ENCODE results near the gene PCDHGA9. TPM values are rescaled to one million over a fixed set of nuclear protein-coding genes. Genes with fewer than 3 reads are reported as not detected.
"Not testable (repeated sequence)": the region's sequence is repeated elsewhere in the genome, so short reads cannot be mapped to it uniquely, and the experiment has no call there.

PCDHGA9 gene
- total RNA-seq, 1 experiment from 2014 or later, result 0.89 TPM

- POLR2A ChIA-PET; H3K36me3 Mint-ChIP-seq (ENCODE audit: insufficient read depth, unreplicated experiment); intact Hi-C loops (cut with micrococcal nuclease); H3K4me3 Mint-ChIP-seq (ENCODE audit: unreplicated experiment); BruUV-seq (replicated peaks); H3K4me1 Mint-ChIP-seq (ENCODE audit: insufficient read depth, unreplicated experiment); H3K27me3 Mint-ChIP-seq (ENCODE audit: insufficient read depth, unreplicated experiment); H3K27ac Mint-ChIP-seq (ENCODE audit: low read depth, unreplicated experiment); DNase-seq (ENCODE audit: unreplicated experiment): not testable (repeated sequence)
- peak; percentile 23 for TF ChIP-seq CTCF (IDR thresholded peaks at IDR 0.05; ENCODE audit: unreplicated experiment)
- peaks cover 32% of the 10 kb centered on the region for H3K9me3 Mint-ChIP-seq (ENCODE audit: unreplicated experiment)
- CTCF ChIA-PET, result interaction anchor here (0.6 to 1.2 kb wide), 3 partner anchors 11 to 1299 kb away, joined by 3 read pairs; no protein-coding TSS in a partner anchor
These were observed 5.4 kb downstream of the PCDHGA9 start, which contains the start of gene PCDHGB6 for GRCh38 chr5:141407790-141408505. Gene PCDHGB6 (plus strand): TSS chr5:141408021. CDS start chr5:141408203, 182 bp downstream.

GRCh38 chr5:141409598-141410306 is 7.2 kb downstream of the PCDHGA9 start:
- Mint-ChIP-seq H3K4me1 (ENCODE audit: insufficient read depth, unreplicated experiment) (no peaks in the 10 kb centered on the region), H3K9me3 (ENCODE audit: unreplicated experiment) (peaks cover 49% of the 10 kb centered on the region), H3K4me3 (ENCODE audit: unreplicated experiment) (no peak overlapping the region), H3K36me3 (ENCODE audit: insufficient read depth, unreplicated experiment) (peaks cover 5% of the 10 kb centered on the region), H3K27ac (ENCODE audit: low read depth, unreplicated experiment) (no peak overlapping the region), H3K27me3 (ENCODE audit: insufficient read depth, unreplicated experiment) (no peaks in the 10 kb centered on the region)
- intact Hi-C loops (cut with micrococcal nuclease), result loop anchor here (10.0 kb wide), 2 partner anchors 185 to 325 kb away; partner anchors contain the start of gene PCDHB14
- BruUV-seq (replicated peaks), result no TSS peak
- no peak for TF ChIP-seq CTCF (IDR thresholded peaks at IDR 0.05; ENCODE audit: unreplicated experiment)
- POLR2A ChIA-PET, result no interaction called here
- no peak for DNase-seq (ENCODE audit: unreplicated experiment)
- CTCF ChIA-PET, result interaction anchor here (0.6 kb wide), 1 partner anchor 995 kb away, joined by 3 read pairs; no protein-coding TSS in a partner anchor

GRCh38 chr5:141411575-141411974 is 9.0 kb downstream of the PCDHGA9 start:
- H3K4me1 Mint-ChIP-seq (ENCODE audit: insufficient read depth, unreplicated experiment), result no peaks in the 10 kb centered on the region
- ChIA-PET POLR2A (interaction anchor here (1.3 kb wide), 1 partner anchor 153 kb away, joined by 6 read pairs; no protein-coding TSS in a partner anchor), CTCF (interaction anchor here (0.6 to 4.2 kb wide), 3 partner anchors 66 to 113 kb away, joined by 3 to 37 read pairs (median 4); no protein-coding TSS in a partner anchor)
- H3K27ac Mint-ChIP-seq (ENCODE audit: low read depth, unreplicated experiment), result no peak overlapping the region
- no peak for TF ChIP-seq CTCF (IDR thresholded peaks at IDR 0.05; ENCODE audit: unreplicated experiment)
- intact Hi-C loops (cut with micrococcal nuclease), result loop anchor here (10.0 kb wide), 2 partner anchors 187 to 327 kb away; partner anchors contain the start of gene PCDHB14
- BruUV-seq (replicated peaks), result no TSS peak
- no peak for DNase-seq (ENCODE audit: unreplicated experiment)
- no peak overlapping the region for H3K4me3 Mint-ChIP-seq (ENCODE audit: unreplicated experiment)
- no peaks in the 10 kb centered on the region for H3K27me3 Mint-ChIP-seq (ENCODE audit: insufficient read depth, unreplicated experiment)
- H3K9me3 Mint-ChIP-seq (ENCODE audit: unreplicated experiment), result peaks cover 41% of the 10 kb centered on the region
- H3K36me3 Mint-ChIP-seq (ENCODE audit: insufficient read depth, unreplicated experiment), result peaks cover 5% of the 10 kb centered on the region
